ENCODE measurements around the gene GALNT17. TPM values are rescaled to one million over a fixed set of nuclear protein-coding genes. Genes with fewer than 3 reads are reported as not detected.

Gene GALNT17
- total RNA-seq, 1 donor from 2014 or later: 20.2 TPM

DNA sequence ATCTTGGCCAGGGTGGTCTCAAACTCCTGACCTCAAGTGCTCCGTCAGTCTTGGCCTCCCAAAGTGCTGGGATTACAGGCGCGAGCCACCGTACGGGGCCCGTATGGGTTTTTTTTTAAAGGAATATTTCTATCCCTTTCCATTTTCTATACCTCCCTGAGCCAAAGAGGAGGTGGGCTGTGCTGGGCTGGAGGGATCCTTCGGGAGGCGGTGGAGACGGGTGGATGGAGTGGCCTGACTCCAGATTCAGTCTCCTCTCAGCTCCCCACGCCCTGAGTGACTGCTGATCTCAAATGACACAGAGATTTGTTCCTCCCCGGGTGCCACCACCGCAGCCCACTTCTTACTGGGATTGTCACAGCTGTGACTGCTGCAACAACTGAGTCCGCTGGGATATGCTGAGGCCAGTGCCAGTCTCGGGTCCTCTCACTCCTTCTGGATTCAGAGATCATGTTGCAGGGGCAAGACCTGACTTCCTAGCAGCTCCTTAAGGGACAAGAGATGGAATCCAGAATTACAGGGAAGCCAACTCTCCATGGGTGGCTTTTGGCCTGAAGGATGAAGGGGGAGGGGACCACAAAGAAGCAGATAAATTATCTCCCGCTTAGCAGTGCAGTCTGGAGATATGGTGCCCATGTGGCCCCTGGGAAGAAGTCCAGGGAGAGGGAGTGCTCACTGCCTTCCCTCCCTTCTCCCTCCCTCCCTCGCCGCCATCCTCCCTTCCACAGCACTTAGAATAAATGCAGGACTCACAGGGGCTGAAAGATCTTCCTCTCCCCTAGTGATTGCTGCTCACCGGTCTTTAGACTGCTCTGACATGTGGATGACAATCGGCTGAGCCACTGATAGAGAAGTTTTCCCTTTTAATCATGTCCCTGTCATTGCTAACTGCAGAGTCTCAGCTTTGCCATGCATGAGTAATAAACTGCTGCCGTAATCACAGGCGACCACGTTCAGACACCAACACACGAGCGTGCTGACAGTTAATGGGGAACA is 14.3 kb downstream of the GALNT17 start:
- H3K4me3 Mint-ChIP-seq: peak overlapping the region; percentile 72
- peaks cover 5% of the 10 kb centered on the region for H3K27me3 Mint-ChIP-seq
- H3K36me3 Mint-ChIP-seq: peaks cover 25% of the 10 kb centered on the region
- H3K27ac Mint-ChIP-seq: peak overlapping the region; percentile 55
- no peak for DNase-seq (ENCODE audit: extremely low spot score, unreplicated experiment)
- TF ChIP-seq, protein P1, sequence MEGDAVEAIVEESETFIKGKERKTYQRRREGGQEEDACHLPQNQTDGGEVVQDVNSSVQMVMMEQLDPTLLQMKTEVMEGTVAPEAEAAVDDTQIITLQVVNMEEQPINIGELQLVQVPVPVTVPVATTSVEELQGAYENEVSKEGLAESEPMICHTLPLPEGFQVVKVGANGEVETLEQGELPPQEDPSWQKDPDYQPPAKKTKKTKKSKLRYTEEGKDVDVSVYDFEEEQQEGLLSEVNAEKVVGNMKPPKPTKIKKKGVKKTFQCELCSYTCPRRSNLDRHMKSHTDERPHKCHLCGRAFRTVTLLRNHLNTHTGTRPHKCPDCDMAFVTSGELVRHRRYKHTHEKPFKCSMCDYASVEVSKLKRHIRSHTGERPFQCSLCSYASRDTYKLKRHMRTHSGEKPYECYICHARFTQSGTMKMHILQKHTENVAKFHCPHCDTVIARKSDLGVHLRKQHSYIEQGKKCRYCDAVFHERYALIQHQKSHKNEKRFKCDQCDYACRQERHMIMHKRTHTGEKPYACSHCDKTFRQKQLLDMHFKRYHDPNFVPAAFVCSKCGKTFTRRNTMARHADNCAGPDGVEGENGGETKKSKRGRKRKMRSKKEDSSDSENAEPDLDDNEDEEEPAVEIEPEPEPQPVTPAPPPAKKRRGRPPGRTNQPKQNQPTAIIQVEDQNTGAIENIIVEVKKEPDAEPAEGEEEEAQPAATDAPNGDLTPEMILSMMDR (conservative IDR thresholded peaks at IDR 0.05): no peak
- peaks cover 14% of the 10 kb centered on the region for H3K4me1 Mint-ChIP-seq (ENCODE audit: unreplicated experiment)
- H3K9me3 Mint-ChIP-seq: peaks cover 8% of the 10 kb centered on the region

- H3K4me3 Mint-ChIP-seq: no peak overlapping the region
- H3K27me3 Mint-ChIP-seq: peaks cover 5% of the 10 kb centered on the region
- DNase-seq (ENCODE audit: extremely low spot score, unreplicated experiment): no peak
- H3K9me3 Mint-ChIP-seq: peaks cover 4% of the 10 kb centered on the region
- H3K27ac Mint-ChIP-seq: no peak overlapping the region
- peaks cover 20% of the 10 kb centered on the region for H3K36me3 Mint-ChIP-seq
- peaks cover 14% of the 10 kb centered on the region for H3K4me1 Mint-ChIP-seq (ENCODE audit: unreplicated experiment)
- TF ChIP-seq, protein P1 (conservative IDR thresholded peaks at IDR 0.05): no peak
These were observed 16.2 kb downstream of the GALNT17 start for GRCh38 chr7:71148098-71148497.

GRCh38 chr7:71155236-71155635 is 23.3 kb downstream of the GALNT17 start:
- no peak overlapping the region for H3K4me3 Mint-ChIP-seq
- no peak overlapping the region for H3K27ac Mint-ChIP-seq
- no peaks in the 10 kb centered on the region for H3K4me1 Mint-ChIP-seq (ENCODE audit: unreplicated experiment)
- no peaks in the 10 kb centered on the region for H3K9me3 Mint-ChIP-seq
- DNase-seq (ENCODE audit: extremely low spot score, unreplicated experiment): no peak
- H3K36me3 Mint-ChIP-seq: no peaks in the 10 kb centered on the region
- H3K27me3 Mint-ChIP-seq: no peaks in the 10 kb centered on the region
- TF ChIP-seq, protein P1 (conservative IDR thresholded peaks at IDR 0.05): no peak

GRCh38 chr7:71157757-71158156 is 25.8 kb downstream of the GALNT17 start:
- DNase-seq (ENCODE audit: extremely low spot score, unreplicated experiment): no peak
- H3K27ac Mint-ChIP-seq: no peak overlapping the region
- no peaks in the 10 kb centered on the region for H3K36me3 Mint-ChIP-seq
- no peaks in the 10 kb centered on the region for H3K4me1 Mint-ChIP-seq (ENCODE audit: unreplicated experiment)
- no peak overlapping the region for H3K4me3 Mint-ChIP-seq
- H3K27me3 Mint-ChIP-seq: no peaks in the 10 kb centered on the region
- TF ChIP-seq, protein P1 (conservative IDR thresholded peaks at IDR 0.05): no peak
- H3K9me3 Mint-ChIP-seq: no peaks in the 10 kb centered on the region

DNA sequence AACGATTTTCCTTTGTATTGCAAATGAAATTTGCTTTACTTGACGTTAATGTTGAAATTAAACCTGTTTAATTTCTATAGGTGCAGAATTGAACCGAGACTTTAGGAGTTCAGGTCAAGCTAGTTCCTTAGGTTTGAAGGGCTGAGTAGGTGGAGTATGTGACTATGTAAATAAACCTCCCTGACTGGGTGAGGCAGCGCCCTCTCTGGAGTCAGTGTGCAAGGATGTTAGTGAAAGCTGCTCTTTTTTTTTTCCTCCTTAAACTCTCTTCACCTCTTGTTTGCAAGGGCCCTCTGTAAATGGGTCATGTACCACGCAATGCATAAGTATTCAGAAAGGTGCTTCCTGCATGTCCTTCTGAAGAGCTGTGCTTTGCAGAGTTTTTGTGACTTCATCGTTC is 33.8 kb downstream of the GALNT17 start:
- no peaks in the 10 kb centered on the region for H3K36me3 Mint-ChIP-seq
- H3K4me1 Mint-ChIP-seq (ENCODE audit: unreplicated experiment): no peaks in the 10 kb centered on the region
- no peak overlapping the region for H3K4me3 Mint-ChIP-seq
- DNase-seq (ENCODE audit: extremely low spot score, unreplicated experiment): no peak
- H3K9me3 Mint-ChIP-seq: no peaks in the 10 kb centered on the region
- TF ChIP-seq, protein P1 (conservative IDR thresholded peaks at IDR 0.05): no peak
- H3K27ac Mint-ChIP-seq: no peak overlapping the region
- H3K27me3 Mint-ChIP-seq: no peaks in the 10 kb centered on the region
